AG04449 (cell line): Measurements from ENCODE around the gene EDA.

Experiments used
- CTCF ChIA-PET: fragments of 350-600 bp; formaldehyde crosslinking; extraction: SDS; loops from one replicate; lab custom pipeline; 2021; ENCODE audit warnings: antibody characterized with exemption; lab: Yijun Ruan, JAX
- POLR2A ChIA-PET: fragments of 400-600, 350-600 bp; formaldehyde crosslinking; extraction: SDS; loops from one replicate; lab custom pipeline; 2020; ENCODE audit warnings: antibody characterized with exemption, inconsistent platforms; lab: Yijun Ruan, JAX
- DNase-seq: peaks from one replicate; pipeline ENCODE4 v3.0.0-alpha.2; 2010; ENCODE audit warnings: low read depth, low spot score
- H3K4me3 ChIP-seq: 2 replicates; pipeline ENCODE4 v1.5.1; 2011; ENCODE audit warnings: low read depth, mild to moderate bottlenecking, control low read depth, low read length
- TF ChIP-seq, protein P1 (sequence below): IDR thresholded peaks from one replicate; pipeline ENCODE4 v1.5.1; 2011; ENCODE audit warnings: mild to moderate bottlenecking, moderate library complexity, low read length, control low read depth, inconsistent platforms; ENCODE audit not compliant: insufficient read depth; ENCODE audit errors: missing control alignments

EDA gene

DNA sequence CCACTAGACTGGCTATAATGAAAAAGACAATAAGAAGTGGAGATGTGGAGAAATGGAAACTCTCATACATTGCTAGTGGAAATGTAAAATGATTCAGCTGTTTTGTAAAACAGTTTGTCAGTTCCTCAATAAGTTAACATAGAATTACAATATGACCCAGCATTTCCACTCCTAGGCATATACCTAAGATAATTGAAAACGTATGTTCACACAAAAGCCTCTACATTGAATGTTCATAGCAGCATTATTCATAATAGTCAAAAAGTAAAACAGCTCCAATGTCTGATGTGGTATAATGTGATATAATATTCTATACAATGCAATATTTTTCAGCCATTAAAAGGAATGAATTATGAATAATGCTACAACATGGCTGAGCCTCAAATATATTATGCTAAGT, 10.2 kb downstream of the EDA start:
- ChIA-PET CTCF (no interaction called here), POLR2A (no interaction called here)
- DNase-seq: no peak
- TF ChIP-seq, protein P1, sequence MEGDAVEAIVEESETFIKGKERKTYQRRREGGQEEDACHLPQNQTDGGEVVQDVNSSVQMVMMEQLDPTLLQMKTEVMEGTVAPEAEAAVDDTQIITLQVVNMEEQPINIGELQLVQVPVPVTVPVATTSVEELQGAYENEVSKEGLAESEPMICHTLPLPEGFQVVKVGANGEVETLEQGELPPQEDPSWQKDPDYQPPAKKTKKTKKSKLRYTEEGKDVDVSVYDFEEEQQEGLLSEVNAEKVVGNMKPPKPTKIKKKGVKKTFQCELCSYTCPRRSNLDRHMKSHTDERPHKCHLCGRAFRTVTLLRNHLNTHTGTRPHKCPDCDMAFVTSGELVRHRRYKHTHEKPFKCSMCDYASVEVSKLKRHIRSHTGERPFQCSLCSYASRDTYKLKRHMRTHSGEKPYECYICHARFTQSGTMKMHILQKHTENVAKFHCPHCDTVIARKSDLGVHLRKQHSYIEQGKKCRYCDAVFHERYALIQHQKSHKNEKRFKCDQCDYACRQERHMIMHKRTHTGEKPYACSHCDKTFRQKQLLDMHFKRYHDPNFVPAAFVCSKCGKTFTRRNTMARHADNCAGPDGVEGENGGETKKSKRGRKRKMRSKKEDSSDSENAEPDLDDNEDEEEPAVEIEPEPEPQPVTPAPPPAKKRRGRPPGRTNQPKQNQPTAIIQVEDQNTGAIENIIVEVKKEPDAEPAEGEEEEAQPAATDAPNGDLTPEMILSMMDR: no peak
- no peak overlapping the region for H3K4me3 ChIP-seq

DNA sequence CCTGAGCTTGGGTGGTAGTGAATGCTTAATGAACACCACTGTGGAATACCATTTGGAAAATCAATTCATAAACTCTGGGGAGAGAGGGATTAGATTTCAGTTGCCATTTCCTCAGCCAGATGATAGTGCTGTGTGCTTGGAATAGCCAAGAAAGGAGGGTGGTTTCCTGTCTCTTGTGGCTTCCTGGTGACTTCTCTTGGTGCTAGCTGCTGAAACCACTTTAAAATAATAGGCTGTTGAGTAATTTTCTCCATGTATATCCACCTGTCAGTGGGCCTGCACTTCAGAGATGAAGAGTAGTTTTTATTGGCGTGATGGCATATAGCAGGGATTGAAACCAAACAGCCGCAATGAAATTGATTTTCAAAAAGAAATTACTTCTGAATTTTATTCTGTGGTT, 11.8 kb downstream of the EDA start:
- ChIA-PET CTCF (no interaction called here), POLR2A (no interaction called here)
- TF ChIP-seq, protein P1: no peak
- H3K4me3 ChIP-seq: no peak overlapping the region
- no peak for DNase-seq

DNA sequence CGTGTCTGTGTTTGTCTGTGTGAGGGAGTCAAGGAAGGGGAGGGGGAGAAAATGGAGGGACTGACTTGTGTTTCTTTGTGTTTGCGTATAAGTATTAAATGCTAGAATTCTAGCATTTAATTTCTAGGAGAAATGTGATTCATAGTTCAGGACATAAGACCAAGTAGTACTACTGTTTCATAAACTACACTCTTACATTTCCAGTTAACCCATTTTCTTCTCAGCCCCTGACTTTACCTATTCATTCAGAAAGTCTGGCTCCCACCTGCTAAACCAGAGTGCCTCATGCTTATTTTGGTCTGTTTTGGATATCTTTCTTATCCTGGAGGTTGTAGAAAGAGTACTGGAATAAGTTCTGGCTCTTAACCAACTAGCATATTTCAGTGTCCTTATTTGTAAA, 14.2 kb downstream of the EDA start:
- TF ChIP-seq, protein P1: no peak
- POLR2A ChIA-PET: no interaction called here
- no peak for DNase-seq
- no peak overlapping the region for H3K4me3 ChIP-seq
- CTCF ChIA-PET: no interaction called here

DNA sequence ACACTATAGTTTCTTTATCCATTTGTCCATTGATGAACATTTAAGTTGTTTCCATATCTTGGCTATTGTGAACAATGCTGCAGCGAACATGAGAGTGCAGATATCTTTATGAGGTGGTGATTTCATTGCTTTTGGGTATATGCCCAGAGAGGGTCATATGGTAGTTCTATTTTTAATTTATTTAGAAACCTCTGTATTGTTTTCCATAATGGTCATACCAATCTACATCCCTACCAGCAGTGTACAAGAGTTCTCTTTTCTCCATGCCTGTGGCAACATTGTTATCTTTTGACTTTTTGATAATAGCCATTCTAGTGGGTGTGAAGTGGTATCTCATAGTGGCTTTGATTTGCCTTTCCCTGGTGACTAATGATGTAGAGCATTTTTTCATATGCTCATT, 48.8 kb downstream of the EDA start:
- ChIA-PET CTCF (no interaction called here), POLR2A (no interaction called here)
- TF ChIP-seq, protein P1: no peak
- no peak for DNase-seq
- no peak overlapping the region for H3K4me3 ChIP-seq

DNA sequence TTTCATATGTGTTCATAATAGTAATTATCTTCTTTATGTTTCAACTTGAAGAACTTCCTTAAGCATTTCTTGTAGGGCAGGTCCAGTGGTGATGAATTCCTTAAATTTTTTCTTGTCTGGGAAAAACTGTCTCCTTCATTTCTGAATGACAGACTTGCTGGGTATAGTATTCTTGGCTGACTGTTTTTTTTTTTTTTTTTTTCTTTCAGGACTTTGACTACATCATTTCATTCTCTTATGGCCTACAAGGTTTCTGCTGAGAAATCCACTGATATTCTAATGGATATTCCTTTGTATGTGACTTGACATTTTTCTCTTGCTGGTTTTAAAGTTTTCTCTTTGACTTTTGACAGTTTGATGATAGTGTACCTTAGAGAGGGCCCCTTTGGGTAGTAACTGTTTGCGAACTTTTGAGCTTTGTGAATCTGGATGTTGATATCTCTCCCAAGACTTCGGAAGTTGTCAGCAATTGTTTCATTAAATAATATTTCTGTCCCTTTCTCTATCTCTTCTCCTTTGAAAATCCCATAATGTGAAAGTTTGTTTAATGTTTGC, 54.2 kb downstream of the EDA start:
- no peak overlapping the region for H3K4me3 ChIP-seq
- CTCF ChIA-PET: no interaction called here
- POLR2A ChIA-PET: no interaction called here
- TF ChIP-seq, protein P1: no peak
- no peak for DNase-seq

DNA sequence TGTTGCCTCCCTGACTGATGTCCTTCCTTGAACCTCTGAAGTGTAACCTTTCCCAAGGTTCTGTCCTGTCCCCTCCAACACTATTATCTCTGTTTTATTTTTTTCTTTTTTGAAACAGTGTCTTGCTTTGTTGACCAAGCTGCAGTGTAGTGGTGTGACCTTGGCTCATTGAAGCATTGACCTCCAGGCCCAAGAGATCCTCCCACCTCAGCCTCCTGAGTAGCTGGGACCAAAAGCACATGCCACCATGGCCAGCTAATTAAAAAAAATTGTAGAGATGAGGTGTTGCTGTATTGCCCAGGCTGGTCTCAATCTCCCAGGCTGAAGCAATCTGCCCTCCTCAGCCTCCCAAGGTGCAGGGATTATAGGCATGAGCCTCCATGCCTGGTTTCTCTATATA, 59.0 kb downstream of the EDA start:
- DNase-seq: no peak
- CTCF ChIA-PET: no interaction called here
- TF ChIP-seq, protein P1: no peak
- H3K4me3 ChIP-seq: no peak overlapping the region
- POLR2A ChIA-PET: no interaction called here
